Occipital lobe (tissue), 2 donors: ENCODE measurements around the gene SARS2. TPM values are rescaled to one million over a fixed set of nuclear protein-coding genes. Genes with fewer than 3 reads are reported as not detected.
"Not testable (repeated sequence)": the region's sequence is repeated elsewhere in the genome, so short reads cannot be mapped to it uniquely, and the experiment has no call there.

ENCODE experiments used
- DNase-seq: peaks from one replicate; lab custom pipeline; 2025; lab: John Stamatoyannopoulos, UW
- total RNA-seq: library from RNA; depleted of rRNA; stranded (reverse); fragments of >200 nt; gene quantifications from one replicate; pipeline ENCODE4 v1.2.3, GENCODE V29; 2014

The SARS2 gene, protein sequence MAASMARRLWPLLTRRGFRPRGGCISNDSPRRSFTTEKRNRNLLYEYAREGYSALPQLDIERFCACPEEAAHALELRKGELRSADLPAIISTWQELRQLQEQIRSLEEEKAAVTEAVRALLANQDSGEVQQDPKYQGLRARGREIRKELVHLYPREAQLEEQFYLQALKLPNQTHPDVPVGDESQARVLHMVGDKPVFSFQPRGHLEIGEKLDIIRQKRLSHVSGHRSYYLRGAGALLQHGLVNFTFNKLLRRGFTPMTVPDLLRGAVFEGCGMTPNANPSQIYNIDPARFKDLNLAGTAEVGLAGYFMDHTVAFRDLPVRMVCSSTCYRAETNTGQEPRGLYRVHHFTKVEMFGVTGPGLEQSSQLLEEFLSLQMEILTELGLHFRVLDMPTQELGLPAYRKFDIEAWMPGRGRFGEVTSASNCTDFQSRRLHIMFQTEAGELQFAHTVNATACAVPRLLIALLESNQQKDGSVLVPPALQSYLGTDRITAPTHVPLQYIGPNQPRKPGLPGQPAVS
- total RNA-seq = 5.0 TPM

DNA sequence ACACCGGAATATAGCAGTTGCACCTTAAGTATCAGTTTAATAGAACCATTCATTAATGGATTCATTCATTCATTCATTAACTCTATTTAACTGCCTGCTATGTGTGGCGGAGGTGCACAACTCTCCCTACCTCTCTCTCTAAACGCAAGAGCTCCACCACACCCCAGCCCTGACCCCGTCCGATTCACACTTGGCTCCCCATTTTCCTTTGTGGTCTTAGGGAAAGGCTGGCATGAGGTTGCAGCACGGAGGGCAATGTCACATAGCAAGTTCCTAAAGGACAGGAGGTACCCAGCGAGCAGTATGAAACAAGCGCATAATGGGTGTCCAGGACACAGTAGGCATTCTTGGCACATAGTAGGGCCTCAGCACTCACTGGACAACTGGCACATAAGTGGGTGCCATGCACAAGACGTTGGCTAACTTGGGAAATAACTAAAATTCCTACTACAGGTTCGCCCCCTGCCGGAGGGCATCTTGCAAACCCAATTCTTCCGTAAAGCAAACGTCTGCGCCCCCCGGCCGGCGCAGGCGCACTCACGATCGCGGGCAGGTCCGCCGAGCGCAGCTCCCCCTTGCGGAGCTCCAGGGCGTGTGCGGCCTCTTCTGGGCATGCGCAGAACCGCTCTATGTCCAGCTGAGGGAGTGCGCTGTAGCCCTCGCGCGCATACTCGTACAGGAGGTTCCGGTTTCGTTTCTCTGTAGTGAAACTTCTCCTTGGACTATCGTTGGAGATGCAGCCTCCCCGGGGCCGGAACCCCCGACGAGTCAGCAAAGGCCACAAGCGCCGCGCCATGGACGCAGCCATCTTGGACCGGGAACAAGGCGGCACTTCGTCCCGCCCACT is at the start of gene SARS2:
SARS2 (minus strand) TSS at position 835 of the 847 bp plus-strand sequence; CDS start at position 808, 27 bp downstream.
- peak; percentile 94 for DNase-seq

DNA sequence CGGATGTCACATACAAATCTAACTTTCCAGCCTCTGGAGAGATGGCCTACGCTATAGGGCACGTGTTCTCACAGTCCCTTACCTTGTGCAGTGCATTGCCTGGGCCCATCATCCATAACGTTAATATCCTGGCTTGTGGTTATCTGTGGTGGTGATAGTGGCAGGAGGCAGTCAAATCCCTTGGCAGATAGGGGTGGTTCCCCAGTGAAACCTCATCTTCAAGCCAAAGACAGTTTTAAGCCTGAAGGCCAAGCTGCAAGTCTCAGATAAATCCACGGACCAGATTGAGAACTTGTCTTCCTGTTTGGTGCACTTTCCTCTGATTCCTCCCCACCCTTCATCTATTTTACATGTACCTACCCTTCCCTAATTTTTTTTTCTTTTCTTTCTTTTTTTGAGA is 49.2 kb upstream of the SARS2 start:
- no peak for DNase-seq

DNA sequence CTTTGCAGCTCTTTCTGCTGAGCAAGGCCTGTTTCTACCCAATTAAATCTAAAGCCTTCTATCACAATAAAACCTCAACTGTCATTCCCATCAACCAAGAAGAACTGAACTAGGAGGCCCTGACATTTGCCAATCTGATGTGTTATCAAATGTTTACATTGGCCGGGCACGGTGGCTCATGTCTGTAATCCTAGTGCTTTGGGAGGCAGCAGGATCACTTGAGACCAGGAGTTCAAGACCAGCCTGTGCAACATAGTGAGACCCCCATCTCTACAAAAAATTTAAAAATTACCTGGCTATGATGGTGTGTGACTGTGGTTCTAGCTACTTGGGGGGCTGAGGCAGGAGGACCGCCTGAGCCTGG is 47.7 kb upstream of the SARS2 start:
- no peak for DNase-seq

DNA sequence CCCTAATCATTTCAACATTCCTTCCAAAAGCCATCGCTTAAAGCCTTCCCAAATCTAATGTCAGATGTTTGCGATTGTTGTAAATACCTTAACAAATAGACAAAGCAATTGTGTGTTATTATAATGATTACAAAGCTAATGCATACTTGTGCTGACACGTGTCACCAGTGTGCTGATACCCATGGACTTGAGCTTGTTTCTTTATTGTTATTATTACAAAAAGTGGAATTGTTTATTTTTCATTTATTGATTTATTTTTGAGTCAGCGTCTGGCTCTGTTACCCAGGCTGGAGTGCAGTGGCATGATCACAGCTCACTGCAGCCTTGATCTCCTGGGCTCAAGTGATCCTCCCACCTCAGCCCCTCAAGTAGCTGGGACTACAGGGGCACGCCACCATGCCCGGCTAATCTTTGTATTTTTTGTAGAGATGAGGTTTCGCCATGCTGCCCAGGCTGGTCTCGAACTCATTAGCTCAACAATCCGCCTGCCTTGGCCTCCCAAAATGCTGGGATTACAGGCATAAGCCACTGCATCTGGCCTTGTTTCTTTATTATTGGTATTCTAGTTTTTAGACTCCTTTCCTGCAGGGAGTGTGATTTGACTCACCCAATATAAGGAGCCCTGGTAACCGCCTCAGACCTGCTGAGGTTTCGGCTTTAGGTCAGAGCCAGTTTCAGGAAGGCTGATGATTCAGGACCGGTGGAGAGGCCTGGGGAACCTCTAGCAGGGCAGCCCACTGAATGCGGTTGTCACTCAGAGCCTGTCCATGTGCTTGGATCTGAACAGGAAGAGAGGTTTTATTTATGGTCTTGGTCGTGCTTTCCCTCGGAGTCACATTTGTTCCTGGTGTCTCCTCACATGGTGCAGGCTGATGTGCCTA is 47.1 kb upstream of the SARS2 start:
- no peak for DNase-seq

DNA sequence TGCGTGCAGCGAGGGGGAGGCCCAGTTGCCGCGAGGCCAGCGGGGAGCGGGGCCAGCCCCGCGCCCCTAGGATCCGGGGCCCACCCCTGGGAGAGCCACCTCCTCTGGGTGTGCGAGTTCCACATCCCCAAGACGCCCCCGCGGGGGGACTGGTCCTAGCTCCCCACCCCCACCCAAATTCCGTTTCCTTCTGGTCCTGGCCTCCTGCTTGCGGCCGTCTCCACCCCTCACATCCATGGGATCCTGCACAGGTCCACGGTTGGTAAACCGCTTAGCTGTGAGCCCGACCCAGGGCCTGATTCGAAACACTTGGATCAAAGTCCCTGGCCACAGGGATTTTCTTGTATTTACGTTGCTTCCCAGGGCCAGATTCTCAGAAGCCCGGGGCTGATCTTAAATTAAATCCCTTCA is 45.3 kb upstream of the SARS2 start:
- DNase-seq = no peak

DNA sequence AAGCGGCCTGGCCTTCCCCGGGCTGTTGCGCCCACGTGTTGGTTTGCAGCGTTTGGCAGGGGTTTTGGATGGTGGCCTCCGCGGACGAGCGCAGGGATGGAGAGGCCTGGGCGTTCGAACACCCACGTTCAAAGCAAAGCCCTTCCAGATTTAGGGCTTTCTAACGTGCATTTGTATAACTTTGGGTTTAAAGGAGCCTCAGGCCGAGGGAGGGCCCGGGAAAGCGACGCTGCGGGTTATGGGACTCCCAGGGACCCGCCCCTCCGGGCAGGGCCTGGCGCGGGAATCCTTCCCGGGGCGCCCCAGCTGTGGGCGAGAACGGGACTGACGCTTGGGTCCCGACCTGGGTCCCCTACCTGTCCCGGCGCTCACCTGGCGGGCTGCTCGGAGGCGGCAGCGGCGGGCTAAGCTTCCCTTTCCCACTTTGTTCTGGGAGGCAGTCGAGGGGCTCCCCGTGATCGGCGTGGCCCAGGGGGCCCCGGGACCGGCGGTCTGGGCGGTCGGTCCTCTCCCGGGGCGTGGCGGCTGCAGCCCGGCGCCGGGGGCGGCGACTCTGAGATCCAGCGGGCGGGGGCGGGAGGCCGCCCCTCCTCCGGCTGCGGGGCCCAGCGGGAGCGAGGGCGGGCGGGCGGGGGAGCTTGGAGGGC is 44.8 kb upstream of the SARS2 start, which contains the start of gene FBXO17:
FBXO17 (minus strand) TSS at position 529 of the 647 bp plus-strand sequence. CDS start 25,423 bp downstream, outside the sequence.
- DNase-seq = peak; percentile 66

DNA sequence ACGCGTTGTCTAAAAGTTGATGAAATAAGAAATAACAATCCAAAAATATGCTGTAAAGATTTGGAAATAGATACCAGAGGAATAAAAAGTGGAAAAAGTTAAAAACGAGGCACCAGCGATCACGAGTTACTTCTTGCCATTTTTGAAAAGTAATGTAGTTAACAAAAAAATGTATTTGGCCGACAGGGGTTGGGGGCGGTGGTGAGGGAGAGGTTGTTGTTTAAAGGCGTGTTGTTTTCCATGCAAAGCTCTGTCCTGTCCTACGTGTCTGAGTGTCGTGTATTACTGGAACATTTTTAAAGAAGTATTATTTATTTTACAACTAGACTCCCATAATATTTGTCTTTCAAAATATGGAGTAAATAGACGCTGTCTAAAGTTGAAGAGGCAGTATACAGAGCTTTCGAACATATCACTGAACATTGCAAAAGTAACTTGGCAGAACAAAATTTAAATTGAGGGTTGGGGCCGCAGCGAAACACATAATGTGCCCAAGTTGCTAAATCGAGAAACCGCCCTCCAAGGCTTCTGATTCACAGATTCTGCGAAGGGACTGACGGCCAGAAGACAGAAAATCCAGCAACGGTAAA is 44.2 kb upstream of the SARS2 start:
- DNase-seq = no peak

DNA sequence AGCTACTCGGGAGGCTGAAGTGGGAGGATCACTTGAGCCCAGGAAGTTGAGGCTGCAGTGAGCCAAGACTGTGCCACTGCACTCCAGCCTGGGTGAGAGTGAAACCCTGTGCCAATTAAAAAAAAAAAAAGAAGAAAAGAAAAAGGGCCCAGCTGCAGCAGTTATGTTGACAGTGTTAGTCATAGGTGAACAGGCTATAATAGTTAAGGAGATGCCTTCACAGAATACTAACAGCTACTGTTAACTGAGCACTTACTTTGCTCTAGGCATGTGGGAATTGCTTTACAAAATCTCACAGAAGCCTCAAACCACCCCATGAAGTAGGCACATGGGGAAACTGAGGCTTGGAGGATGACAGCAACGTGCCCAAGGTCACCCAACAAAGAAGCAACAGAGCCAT is 41.1 kb upstream of the SARS2 start:
- DNase-seq = no peak

DNA sequence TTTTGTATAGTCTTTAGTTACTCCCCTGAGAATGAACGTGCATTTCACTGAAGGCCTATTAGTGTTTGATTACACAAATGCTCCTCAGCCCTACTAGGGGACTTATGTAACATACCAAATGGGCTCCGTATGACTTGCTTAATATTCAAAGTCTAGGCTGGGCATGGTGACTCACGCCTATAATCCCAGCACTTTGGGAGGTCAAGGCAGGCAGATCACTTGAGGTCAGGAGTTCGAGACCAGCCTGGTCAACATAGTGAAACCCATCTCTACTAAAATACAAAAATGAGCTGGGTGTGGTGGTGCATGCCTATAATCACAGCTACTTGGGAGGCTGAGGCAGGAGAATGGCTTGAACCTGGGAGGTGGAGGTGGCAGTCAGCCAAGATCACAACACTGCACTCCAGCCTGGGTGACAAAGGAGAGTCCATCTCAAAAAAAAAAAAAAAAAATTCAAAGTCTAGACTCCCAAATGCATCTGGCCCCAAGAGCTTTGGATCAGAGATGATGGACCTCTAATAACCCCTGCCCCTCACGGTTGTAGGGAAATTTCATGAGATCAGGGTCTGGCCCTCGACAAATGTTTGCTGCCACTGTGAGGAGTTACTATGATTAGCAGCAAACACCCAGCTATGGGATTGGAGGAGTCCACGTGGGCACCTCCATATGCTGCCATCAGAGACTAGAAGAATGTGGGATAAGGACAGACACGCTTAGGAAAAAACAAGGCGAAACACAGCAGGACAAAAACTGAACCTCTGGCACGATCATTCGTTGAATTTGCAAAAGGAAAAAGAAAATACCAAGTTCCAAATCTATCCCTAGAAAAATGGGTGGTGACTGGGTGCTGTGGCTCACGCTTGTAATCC is 40.3 kb upstream of the SARS2 start:
- DNase-seq = no peak

DNA sequence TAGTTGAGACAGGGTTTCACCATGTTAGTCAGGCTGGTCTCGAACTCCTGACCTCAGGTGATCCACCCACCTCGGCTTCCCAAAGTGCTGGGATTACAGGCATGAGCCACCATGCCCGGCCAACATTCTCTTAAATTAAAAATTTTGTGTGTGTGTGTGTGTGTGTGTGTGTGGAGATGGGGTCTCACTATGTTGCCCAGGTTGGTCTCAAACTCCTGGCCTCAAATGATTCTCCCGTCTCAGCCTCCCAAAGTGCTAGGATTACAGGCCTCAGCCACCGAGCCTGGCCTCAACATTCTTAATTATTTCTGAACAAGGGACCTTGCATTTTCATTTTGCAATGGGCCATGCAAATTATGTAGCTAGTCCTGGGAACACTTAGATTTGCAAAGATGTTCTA is 35.6 kb upstream of the SARS2 start:
- DNase-seq = not testable (repeated sequence)

DNA sequence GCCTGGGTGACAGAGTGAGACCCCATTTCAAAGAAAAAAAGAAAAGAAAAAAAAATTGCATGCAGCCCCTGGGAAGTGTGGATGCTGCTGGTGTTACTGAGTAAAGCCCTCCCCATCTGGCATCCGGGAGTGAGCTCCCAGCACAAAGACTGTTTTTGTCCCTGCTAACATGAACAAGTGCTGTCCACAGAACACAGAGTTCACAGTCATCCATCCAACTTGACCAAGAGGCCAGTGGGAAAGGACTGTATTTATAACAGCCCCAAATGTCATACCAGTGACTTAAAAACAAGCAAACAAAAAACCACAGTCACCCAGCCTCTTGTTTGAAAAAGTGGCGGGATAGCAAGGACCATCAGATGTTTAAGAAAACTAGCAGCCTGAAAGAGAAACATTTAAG is 34.2 kb upstream of the SARS2 start:
- DNase-seq = no peak

DNA sequence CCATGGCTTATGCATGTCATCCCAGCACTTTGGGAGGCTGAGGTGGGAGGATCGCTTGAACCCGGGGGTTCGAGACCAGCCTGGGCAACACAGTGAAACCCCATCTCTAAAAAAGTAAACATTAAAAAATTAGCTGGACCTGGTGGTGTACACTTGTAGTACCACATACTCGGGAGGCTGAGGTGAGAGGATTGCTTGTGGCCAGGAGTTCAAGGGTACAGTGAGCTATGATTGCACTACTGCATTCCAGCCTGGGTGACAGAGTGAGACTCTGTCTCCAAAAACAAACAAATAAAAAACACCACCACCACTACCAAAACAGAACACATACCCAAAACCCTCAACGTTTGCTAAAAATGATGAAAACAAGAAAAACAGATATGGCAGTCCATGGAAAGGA is 29.1 kb upstream of the SARS2 start:
- no peak for DNase-seq

DNA sequence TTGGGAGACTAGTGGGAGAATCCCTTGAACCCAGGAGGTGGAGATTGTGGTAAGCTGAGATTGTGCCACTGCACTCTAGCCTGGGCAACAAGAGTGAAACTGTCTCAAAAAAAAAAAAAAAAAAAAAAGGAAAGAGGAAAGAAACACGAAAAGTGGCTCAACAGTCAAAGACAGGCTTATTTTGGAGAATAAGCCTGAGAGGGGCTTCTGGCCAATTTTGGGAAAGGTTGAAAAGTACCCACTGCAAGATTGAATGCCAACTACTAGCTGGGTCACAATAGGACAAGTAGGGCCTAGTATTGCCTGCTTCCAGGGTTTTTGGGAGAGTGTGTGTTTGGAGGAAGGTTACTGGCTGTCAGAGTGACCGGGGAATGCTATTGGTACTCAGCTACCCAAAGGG is 27.7 kb upstream of the SARS2 start:
- DNase-seq = no peak

DNA sequence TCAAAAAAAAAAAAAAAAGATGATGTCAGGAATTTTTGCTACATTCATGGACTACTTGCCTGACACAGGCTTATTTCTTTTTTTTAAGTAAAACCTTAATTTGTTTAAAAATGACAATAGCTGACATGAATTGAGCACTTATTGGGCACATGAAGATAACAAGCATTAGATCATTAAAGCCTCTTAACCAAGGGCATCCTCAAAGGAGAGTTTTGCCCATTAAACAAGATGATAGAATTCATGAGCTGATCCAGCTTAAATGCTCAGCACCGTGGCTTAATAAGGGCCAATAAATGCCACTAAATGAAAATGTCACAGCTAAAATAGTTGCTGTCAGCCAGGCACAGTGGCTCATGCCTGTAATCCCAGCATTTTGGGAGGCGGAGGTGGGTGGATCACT is 25.7 kb upstream of the SARS2 start:
- DNase-seq = no peak

DNA sequence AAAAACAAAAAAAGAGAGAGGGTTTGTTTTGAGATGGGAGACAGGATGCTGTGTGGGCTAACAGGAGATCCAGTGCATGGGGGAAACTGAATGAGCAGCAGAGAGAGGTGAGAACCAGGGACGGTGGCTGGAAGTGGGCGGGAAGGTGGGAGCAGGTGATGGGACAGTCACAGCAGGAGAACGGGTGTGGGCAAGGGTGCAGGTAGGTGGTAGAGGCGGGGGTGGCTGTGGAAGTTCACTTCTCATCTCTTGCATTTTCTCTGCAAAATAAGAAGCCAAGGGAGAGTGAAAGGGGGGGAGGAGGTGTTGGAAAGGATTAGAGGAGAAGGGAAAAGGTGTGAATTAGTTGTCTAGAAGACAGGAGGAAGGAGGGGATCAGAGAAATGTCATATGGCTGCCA is 23.1 kb upstream of the SARS2 start:
- DNase-seq = no peak

DNA sequence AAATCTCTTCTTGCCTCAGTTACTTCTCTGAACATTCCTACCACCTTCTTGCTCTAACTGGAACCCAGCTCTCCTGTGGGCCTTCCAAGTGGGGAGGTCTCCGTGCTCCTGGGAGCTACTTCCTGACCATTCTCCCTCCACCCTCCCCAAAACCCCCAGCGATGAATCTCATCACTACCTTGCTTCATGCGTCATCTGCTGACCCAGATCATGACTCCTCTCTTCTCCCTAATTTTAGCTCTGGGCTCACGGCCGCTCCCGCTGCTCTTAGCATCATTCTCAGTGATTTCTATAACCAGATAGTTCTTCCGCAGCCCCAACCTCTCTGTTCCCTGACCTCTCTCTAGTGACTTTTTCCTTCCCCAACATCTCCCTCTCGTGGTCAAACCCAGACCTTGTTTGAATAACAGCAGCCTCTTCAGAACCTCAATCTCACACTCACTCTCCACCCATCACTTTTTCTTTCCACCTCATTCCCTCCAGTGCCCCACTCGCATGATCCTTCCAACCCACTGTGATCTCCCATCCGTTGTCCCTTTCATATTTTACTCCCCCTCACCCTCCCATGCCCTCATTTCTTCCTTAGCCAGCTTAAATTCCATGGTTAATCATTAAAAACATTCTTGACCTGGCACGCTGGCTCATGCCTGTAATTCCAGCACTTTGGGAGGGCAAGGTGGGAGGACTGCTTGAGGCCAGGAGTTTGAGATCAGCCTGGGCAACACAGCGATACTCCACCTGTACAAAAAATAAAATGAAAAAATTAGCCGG is 22.0 kb upstream of the SARS2 start:
- DNase-seq = no peak

DNA sequence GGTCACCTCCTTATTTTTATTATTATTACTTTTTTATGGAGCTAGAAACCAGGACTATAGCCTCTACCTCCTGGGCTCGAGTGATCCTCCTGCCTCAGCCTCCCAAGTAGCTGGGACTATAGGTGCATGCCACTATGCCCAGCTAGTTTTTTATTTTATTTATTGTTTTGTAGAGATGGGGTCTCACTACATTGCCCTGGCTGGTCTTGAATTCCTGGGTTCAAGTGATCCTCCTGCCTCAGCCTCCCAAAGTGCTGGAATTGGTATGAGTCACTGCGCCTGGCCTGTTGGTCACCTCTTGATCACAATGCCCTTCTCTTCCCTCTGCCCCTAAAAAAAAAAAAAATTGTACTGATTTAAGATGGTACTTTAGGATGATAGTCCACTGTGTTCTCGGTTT is 20.6 kb upstream of the SARS2 start:
- DNase-seq = no peak

DNA sequence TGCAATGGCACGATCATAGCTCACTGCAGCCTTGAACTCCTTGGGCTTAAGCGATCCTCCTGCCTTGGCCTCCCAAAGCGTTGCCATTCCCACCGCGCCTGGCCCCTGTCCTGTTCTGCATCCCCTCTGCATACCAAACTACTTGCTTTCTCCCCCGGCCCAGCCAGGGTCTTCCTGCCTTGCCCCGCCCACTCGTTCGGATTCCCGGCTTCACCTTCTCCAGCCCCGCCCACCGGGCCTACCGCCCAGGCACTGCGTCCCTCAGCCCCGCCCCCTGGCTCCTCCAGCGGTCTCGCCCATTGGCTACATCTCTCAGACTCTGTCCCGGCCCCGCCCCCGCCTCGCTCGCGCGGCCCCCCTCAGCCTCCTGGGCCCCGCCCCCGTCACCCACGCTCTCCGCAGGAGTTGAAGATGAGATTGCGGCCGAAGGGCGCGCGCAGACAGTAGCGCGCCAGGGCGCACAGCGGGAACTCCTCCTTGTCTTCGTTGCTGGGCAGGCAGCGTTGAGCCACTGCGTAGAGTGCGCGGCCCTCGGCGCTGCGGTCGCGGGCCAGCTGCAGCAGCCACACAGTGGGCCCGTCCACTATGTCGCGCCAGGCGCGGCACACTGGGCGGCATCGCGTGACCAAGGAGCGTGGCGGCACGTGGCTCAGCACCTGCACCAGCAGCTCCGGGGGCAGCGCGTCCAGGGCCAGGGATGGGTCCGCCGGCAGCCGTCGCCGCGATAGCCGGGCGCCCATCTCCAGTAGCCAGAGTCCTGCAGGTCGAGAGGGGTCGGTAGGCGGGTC is 19.2 kb upstream of the SARS2 start:
- DNase-seq = peak; percentile 82
